ENCODE measurements around the gene CD37.

DNA sequence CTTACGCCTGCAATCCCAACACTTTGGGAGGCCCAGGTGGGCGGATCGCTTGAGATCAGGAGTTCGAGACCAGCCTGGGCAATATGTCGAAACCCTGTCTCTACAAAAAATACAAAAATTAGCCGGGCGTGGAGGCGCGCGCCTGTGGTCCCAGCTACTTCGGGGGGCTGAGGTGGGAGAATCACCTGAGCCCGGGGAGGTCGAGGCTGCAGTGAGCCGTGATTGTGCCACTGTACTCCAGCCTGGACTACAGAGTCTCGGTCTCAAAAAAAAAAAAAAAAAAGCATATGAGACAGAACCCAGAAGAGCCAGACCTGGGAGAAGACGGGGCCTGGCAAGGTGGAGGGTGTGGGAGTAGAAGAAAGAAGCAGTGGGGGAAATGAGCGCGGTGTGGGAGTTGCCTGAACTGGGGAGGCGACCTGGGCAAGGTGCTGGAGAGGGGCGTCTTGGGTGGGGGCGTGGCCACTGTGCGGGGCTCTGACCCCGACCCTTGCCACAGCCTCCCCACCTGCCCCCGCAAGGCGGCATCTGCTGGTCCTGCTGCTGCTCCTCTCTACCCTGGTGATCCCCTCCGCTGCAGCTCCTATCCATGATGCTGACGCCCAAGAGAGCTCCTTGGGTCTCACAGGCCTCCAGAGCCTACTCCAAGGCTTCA, 29.0 kb downstream of the CD37 start:
- TF ChIP-seq CTCF (conservative IDR thresholded peaks at IDR 0.05 in 1 of 2, IDR thresholded peaks at IDR 0.05 in 1 of 2; ENCODE audit: low read depth in 1 of 2, low read length in 2 of 2) (no peak), EZH2 (IDR thresholded peaks at IDR 0.05; ENCODE audit: low read length, missing control alignments) (no peak)
